Kidney glomerular epithelial cell (primary cell): ENCODE measurements around the gene INMT.

ENCODE experiments used
- DNase-seq: peaks from one replicate; lab custom pipeline; 2025; lab: John Stamatoyannopoulos, UW

INMT gene

DNA sequence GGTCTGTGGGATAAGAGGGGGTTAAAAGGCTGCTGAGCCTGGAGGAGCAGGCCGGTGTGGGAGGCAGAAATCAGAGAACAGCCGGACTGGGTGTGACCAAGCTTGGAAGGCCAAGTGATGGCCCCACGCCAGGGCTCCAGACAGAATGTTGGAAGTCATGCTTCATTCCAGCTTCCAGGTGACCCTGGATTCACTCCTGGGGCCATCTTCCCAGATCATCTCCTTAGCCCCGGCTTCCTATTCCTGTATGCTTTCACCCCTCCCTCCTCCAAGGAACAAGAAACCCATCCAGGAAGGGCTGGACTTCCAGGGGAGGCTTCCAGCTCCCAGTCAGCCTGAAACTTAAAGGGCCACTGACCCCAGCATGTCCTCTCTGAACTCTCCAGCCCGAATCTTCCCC lies 1.0 kb downstream of the INMT start:
- DNase-seq, result no peak

DNA sequence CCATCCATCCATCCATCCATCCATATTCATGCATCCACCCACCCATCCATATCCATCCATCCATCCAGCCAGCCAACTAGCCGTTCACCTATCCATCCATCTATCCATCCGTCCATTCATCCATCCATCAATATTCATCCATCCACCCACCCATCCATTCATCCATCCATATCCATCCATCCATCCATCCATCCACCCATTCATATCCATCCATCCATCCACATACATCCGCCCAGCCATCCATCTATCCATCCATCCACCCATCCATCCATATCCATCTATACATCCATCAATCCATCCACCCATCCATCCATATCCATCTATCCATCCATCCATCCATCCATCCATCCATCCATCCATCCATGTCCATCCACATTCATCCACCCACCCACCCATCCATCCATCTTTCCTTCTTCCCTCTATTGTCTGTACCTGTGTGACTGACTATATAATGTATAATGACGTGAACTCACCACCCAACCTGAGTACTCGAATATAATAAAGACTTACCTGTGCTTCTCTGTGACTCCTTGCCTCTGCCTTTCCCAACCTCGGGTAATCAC lies 2.5 kb downstream of the INMT start:
- no peak for DNase-seq

DNA sequence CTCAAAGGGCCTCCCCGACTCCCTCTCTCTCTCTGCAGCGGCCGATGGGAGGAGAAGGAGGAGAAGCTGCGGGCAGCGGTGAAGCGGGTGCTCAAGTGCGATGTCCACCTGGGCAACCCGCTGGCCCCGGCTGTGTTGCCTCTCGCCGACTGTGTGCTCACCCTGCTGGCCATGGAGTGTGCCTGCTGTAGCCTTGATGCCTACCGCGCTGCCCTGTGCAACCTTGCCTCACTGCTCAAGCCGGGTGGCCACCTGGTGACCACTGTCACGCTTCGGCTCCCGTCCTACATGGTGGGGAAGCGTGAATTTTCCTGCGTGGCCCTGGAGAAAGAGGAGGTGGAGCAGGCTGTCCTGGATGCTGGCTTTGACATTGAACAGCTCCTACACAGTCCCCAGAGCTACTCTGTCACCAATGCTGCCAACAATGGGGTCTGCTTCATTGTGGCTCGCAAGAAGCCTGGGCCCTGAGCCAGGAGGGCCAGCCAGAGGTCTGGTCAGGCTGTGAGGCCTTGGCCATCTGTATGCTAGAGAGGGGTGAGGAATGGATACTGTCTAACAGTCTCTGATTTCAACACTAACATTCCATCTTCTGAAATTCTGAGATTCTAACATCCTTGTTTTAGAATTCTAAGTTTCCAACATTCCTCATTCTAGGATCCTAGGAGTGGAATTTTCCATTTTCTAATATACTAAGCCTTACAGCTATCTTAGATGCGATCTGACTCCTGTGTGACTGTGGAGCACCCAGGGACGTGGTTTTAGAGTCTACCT lies 3.6 kb downstream of the INMT start:
- DNase-seq, result no peak

DNA sequence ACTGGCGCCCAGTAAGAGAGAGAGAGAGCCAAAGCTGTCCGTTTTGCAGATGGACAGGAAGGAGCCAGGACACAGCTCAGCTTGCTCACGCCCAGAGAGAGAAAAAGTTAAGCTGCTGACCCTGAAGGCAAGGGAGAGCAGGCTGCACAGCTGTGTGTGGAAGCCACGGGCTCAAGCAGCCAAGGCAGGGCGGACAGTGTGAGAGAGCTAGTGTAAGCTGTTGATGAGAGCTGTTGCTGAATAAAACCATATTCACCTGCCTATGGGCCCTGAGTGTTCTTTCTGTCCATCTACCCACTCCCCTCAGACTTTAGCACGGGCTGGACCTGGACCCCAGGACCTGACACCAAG lies 5.4 kb downstream of the INMT start:
- DNase-seq, result no peak

DNA sequence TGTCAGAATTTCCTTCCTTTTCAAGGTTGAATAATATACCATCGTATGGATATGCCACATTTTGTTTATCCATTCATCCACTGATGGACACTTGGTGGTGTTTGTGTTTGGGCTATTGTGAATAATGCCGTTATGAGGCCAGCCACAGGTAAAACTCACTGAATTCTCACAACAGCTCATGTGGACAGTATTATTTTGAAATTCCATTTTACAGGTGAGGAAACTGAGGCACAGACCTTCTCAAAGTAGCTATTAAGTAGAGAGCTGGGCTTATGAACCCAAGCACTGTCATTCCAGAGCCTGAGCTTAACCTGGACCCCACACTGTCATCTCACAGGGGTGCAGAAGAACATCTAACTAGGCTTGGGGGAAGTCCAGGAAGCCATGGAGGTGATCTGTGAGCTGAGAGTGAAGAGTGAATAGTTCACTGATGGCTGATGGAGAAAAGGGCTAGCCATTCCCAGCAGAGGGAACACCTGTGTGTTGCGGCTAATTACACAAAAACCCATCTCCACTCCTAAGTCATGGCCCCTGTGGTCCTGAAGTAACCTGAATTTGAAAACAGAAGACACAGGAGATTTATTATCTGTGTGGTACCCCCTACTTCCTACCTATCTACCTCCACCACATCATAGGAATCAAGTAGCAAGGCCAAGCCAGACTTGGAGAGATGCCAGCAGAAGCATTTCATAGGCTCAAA lies 8.7 kb downstream of the INMT start:
- DNase-seq, result no peak

DNA sequence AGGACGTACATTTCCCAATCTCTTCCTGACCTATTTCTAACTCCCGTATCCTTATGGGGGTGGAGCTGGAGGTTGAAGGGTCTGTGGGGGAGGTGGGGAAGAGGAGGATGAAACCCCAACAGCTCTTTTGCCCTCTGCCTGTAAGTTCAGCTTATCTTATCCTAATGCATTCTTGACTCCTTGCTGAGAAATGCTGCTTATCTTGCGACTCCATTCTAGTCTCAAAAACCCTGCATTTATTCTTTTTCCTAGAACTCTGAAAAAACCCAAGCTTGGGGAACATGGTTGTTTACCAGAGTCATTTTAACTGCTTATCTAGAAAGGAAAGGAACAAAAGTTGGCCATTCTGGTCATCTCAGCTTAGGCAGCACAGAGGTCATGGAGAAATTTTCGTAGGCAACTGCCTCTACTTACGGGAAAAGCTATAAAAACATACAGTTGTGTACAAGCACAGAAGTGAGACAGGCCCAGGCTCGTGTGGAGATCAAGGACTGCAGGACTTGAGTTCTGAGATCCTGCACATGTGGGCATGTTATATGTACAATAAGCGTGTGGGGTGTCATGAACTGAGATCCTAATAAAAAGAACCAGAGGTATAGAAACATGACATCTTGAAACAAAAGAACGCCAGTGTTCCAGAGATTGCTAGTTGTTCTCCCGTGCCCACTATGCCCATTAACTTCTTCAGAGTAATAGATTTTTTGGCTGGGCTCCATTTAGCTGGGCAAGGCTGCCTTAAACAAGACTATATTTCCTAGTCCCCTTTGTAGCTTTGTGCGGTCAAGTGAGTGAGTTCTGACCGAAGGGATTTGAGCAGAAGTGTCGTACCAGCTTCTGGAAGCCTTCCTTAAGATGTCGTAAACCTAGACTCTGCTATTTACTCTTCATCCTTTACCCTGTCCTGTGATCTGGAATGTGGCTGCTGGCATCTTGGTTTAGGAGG lies 9.6 kb downstream of the INMT start:
- DNase-seq, result no peak

DNA sequence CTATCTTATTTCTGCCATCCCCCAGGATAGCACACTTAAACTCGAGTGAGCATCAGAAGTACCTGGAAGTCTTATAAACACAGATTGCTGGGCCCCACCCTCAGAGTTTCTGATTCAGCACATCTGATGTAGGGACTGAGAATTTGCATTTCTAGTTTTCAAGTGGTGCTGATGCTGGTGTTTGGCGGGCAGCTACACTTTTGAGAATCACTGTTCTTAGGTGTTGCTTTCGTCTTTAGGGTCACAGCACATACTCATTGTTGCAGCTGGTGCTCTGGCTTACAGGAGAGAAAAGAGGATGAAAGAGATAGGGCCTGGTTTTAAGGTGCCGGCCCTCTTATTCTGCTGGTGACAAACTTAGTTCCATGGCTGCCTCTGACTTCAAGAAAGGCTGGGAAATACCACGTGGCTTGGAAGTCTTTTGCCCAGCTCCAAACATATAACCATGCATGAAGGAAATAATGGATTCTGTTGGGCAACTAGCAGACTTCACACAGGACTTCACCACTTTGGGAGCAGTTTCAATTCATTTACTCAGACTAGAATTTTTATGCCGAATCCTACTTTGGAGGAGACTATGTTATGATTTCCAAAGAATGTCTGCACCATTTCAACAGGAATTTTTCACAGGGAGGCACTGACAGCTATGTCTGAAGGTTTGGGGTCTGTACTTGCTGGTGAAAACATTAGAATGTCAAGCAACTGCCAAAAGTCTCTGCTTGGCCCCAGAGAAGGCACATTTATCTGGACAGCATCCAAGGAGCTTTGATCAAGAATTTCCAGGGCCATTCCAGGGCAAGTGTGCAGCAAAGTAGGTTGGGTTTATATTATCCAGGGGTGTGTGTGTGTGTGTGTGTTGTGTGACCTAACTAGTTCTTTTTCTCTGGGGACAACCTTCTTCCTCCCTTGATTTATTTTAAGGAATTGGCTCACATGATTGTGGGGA lies 12.4 kb downstream of the INMT start:
- no peak for DNase-seq

DNA sequence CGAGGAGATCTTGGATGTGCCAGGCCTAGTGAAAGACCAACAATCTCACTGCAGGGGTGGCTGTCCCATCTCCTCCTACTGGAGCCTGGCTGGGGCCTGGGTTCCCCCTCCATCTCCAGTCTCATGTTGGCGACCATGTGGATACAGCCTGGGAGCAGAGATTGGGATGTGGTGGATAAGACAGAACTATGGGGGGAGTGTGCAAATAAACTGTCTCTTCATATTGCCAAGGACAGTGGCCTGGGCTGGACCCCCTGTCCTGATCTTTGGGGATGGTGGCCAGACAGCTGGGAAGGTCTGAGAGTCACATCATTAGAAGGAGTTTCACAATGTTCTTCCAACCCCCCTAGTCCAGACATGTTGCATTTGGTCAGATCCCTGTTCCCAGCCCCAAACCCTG lies 13.5 kb downstream of the INMT start:
- no peak for DNase-seq

DNA sequence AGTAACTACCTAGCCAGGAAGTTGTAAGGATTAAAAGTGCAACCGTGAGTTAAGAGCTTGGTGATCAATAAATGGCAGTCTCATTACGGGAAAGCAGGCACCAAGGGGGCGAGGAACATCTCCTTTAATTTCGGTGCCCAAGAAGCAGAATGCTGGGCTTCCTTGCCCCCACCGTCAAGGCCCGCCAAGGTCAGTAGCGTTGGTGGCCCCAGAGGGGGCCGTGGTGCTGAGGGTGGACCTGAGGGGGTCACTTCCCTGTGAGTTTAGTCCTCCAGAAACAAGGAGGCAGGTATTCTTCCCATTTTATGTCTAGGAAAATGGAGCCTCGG lies 18.9 kb downstream of the INMT start:
- no peak for DNase-seq

DNA sequence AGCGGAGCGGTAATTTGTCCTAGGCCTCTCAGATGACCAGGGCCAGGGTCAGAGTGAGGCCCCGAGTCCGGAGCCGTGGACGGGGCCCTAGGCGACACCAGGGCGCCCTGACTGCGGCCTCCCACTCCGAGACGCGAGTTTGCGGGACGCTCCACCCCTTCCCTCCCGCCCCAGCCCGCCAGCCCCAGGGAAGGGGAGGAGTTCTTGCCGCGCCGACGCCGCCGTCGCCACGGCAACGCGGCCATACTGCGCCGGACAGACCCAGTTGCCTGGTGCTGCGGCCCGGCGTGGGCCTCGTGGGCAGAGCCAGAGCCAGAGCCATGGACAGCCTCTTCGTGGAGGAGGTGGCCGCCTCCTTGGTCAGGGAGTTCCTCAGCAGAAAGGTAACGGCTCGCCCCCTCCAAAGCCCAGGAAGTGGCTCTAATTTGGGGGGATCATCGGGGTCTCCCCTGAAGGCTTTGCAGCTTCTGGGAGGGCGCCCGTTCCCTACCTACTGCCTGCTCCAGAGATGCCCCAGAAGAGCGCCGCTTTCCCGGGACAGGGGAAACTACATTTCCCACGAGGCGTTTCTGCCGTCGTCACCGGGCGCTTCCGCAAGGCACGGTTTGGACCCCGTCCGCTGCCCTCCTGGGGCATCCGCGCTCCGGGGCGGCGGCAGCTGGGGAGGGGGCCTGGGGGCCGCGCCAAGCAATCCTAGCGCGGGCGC lies 19.4 kb downstream of the INMT start, which contains the start of gene MINDY4:
Gene MINDY4, plus strand, starts transcription at position 244 of the 706 bp plus-strand sequence. Its CDS starts 77 bp downstream, at position 321.
- DNase-seq, result peak; percentile 78

DNA sequence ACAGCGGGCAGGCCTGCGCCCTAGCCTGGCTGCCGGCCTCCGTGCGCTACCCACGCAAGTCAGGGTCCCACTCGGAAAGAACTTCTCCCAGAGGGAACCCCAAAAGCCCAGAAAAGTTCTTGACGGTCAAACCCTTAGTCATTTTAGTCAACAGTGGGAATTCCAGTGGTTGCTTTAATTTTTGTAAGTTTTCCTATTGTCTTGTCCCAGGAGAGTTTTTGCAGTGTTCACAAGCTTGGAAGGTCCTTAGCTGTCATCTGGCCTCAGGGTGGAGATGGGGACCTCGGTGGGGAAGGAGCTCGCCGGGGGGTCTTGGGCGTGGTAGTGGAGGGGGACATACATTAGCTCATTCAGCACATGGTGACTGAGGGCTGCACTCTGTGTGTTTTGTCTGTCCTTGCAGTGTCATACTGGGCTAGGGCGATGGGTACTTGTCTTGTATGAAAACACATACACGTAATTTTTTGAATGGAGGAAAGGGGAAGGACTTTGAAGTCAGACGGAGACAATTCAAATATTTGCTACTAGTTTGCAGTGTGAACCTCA lies 20.0 kb downstream of the INMT start:
- no peak for DNase-seq

DNA sequence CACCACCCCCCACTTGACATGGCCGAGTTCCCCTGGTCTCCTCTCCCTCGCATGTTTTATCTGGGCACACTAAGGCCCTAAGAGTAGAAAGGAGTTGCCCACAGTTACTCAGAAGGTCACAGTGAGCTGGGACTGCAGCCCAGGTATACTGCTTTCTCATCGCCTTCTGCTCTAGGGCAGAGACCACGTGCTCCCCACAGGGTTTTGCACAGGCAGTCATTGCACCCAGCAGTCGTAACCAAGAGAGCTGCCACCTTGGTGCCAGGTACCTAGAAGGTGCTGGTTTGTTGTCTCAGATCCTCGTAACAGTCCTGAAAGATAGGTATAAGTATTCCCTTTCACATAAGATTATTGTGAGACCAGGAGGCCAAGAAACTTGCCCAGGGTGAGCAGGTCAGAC lies 21.0 kb downstream of the INMT start:
- no peak for DNase-seq

DNA sequence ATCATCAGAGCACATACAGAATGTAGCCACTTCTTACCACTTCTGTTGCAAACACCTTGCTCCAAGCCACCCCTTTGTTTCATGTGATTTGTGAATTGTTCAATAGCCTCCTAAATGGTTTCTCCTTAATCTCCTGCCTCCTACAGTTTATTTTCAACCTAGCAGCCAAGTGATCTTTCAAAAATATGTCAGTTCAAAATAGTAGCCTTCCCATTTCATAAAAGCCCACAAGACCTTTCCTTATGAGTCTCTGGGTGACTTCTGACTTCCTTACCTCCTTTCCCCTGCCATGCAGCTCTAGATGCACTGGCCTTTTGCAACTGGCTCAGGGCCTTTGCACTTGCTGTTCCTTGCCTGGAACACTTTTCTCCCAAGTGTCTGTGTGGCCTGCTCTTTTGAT lies 24.1 kb downstream of the INMT start:
- no peak for DNase-seq

DNA sequence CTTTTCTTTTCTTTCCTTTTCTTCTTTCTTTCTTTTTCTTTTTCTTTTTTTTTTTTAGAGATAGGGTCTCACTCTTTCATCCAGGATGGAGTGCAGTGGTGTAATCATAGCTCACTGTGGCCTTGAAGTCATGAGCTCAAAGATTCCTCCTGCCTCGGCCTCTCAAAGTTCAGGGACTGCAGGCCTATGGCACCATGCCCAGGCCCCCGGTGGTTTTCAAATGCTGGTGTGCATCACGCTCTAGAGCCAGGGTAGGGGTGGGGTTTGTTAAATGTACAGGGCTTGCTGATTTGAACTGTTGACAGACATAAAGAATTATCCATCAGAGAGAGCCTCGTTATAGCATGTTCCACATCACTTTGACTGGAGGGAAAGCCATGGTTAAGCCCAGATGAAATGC lies 25.0 kb downstream of the INMT start:
- no peak for DNase-seq

DNA sequence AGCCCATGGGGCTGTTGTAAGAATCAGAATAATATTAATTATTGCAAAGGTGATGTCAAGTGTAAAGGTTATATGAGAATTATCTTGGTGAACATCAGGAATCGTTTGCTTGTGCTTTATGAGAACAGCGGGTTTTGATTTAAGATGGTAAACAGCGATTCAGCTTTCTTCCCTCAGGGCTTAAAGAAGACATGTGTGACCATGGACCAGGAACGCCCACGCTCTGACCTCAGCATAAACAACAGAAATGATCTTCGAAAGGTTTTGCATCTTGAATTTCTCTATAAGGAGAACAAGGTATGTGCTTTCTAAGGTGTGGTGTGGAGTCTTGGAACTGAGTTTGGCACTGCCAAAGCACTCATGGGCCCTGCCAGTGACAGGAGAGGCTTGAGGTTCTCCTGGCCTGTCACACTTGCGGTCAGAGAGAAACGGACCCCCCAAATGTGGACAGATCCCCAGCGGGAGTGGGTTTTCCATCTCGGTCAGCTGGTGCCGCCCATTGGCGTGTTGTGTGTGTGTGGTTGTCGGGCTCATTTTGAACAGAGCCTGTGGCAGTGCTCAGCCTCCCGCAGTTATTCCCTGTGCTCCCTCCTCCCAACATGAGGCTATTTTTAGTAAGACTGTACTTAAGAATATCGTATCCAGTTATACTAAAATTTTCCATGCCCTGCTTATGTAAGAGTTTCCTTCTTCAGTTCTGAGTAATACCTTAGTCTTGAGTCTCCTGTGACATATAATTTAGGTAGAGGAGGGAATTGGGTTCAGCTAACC lies 26.5 kb downstream of the INMT start:
- DNase-seq, result no peak

DNA sequence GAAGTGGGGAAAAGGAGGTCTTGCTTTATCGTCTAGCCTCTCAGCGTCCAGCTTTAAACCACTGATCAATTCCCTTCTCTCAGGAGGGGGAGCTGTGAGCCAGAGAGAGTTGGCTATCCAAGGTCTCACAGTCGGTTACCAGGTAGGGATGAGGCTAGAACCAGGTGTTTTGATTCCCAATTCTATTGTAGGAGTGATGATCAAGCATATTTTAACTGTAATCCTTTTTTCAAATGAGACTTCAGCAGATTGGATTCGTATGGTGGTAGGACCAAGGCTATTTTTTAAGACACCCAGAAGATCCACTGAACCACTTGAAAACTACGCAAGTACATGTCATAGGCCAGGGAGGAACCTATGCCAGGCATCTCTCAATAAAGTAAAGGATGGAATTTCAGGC lies 27.6 kb downstream of the INMT start:
- DNase-seq, result no peak

DNA sequence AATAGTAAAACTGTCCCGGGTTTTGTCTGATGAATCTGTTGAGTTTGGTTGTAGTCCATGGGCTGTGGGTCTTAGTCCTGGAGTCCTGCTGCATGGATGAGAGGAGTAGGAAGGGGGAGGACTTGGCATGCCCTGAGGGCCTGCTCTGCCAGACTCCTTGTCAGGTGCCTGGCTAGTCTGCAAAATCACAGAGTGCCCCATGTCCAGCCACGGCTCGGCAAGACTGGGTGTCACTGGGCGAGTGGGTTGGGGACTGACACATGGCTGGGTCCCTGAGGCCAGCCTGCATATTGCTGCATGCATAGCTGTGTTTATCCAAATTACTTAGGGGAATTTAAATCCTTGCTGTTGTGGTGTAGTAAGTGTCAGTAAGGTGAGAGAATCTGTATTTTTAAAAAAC lies 29.0 kb downstream of the INMT start:
- DNase-seq, result no peak

DNA sequence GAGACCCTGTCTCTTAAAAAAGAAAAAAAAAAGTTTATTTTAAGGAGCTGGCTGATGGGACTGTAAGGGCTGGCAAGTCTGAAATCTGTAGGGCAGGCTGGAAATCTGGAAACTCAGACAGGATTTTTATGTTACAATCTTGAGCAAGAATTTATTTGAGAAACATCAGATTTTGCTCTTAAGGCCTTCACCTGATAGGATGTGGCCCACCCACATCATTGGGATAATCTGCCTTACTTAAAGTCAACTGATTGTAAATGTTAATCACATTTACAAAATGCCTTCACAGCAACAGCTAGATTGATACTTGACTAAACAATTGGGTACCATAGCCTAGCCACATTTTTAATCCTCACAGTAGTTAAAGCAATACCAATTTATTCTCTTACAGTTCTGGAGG lies 30.8 kb downstream of the INMT start:
- DNase-seq, result no peak

DNA sequence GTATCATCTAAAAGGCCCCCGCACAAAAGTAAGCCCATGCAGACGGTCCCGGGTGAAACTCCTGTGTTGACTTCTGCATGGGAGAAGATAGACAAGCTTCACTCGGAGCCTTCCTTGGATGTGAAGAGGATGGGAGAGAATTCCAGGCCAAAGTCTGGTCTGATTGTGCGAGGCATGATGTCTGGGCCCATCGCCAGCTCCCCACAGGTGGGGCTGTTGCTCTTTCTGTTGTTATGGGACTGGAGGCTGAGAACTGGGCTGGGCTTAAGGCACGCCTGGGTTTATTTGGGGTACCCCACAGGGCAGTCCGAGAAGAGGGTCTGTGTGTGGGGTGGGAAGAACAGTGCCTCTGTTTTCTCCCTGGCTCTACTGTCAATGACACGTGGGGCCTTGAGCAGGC lies 33.9 kb downstream of the INMT start:
- no peak for DNase-seq

DNA sequence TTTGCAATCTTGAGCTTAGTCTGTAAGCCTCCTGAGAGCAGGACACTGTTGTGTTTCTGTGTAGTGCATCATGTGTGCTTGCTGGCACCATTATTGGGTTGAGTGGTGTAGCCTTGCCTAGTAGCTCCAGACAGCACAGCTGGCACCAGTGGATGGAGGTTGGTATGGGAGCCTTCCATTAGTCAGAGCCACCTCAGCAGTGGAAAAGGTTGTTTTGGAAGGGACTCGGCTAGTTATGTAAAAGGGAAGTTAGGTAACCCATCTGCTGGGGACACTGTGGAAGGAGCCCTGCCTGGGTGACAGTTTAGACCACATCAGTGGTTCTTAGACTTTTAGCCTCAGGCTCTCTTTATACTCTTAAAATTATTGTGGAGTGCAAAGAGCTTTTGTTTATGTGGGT lies 35.6 kb downstream of the INMT start:
- no peak for DNase-seq
